HL-60 (cell line): ENCODE measurements around the gene C6orf132.

Experiments used
- GABPA ChIP-seq: IDR thresholded peaks from 2 replicates; pipeline ENCODE4 v1.6.1; 2012; ENCODE audit warnings: low read depth
- POLR2AphosphoS5 ChIP-seq: IDR thresholded peaks from 2 replicates; pipeline ENCODE4 v1.6.1; 2012; ENCODE audit warnings: low read depth
- SPI1 ChIP-seq: IDR thresholded peaks from 2 replicates; pipeline ENCODE4 v1.6.1; 2012; ENCODE audit warnings: low read depth, mild to moderate bottlenecking, borderline replicate concordance
- TF ChIP-seq, protein P1 (sequence below): IDR thresholded peaks from one replicate; pipeline ENCODE4 v1.5.1; 2011; ENCODE audit warnings: low read length, control low read depth, inconsistent platforms; ENCODE audit not compliant: insufficient read depth
- TF ChIP-seq, protein P2 (sequence below): IDR thresholded peaks from 2 replicates; pipeline ENCODE4 v1.6.1; 2012; ENCODE audit warnings: low read depth; ENCODE audit not compliant: insufficient replicate concordance

DNA sequence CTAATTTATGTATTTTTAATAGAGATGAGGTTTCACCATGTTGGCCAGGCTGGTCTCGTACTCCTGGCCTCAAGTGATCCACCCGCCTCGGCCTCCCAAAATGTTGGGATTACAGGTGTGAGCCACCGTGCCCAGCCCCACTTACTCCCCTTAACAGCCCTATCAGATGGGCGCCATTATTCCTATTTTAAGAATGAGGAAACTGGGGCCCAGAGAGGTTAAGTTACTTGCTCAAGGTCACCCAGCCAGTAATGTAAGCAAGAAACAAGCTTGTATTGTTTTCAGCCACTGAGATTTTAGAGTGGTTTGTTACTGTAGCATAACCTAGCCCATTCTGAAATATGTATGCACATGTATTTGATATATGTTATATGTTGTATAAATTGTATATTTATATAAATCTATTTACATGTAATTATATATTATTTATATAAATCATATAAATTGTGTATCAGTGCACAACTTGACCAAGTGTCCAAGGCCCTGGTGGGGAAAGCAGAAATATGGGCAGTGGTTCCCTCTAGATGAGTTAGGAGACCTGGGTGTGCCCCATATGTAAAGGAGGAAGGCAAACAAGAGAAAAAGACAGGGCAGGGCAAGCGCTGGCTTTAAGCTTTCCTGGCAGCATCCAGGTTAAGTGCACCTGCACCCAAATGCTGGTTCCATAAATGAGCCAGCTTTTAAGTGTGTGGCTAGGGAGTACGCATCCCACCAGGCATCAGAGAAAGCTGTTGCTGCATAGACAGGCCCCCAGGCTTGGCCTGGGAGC lies 29.6 kb upstream of the C6orf132 start:
- TF ChIP-seq GABPA (no peak), POLR2AphosphoS5 (no peak), SPI1 (no peak)
- TF ChIP-seq, protein P1, sequence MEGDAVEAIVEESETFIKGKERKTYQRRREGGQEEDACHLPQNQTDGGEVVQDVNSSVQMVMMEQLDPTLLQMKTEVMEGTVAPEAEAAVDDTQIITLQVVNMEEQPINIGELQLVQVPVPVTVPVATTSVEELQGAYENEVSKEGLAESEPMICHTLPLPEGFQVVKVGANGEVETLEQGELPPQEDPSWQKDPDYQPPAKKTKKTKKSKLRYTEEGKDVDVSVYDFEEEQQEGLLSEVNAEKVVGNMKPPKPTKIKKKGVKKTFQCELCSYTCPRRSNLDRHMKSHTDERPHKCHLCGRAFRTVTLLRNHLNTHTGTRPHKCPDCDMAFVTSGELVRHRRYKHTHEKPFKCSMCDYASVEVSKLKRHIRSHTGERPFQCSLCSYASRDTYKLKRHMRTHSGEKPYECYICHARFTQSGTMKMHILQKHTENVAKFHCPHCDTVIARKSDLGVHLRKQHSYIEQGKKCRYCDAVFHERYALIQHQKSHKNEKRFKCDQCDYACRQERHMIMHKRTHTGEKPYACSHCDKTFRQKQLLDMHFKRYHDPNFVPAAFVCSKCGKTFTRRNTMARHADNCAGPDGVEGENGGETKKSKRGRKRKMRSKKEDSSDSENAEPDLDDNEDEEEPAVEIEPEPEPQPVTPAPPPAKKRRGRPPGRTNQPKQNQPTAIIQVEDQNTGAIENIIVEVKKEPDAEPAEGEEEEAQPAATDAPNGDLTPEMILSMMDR, result no peak
- TF ChIP-seq, protein P2, sequence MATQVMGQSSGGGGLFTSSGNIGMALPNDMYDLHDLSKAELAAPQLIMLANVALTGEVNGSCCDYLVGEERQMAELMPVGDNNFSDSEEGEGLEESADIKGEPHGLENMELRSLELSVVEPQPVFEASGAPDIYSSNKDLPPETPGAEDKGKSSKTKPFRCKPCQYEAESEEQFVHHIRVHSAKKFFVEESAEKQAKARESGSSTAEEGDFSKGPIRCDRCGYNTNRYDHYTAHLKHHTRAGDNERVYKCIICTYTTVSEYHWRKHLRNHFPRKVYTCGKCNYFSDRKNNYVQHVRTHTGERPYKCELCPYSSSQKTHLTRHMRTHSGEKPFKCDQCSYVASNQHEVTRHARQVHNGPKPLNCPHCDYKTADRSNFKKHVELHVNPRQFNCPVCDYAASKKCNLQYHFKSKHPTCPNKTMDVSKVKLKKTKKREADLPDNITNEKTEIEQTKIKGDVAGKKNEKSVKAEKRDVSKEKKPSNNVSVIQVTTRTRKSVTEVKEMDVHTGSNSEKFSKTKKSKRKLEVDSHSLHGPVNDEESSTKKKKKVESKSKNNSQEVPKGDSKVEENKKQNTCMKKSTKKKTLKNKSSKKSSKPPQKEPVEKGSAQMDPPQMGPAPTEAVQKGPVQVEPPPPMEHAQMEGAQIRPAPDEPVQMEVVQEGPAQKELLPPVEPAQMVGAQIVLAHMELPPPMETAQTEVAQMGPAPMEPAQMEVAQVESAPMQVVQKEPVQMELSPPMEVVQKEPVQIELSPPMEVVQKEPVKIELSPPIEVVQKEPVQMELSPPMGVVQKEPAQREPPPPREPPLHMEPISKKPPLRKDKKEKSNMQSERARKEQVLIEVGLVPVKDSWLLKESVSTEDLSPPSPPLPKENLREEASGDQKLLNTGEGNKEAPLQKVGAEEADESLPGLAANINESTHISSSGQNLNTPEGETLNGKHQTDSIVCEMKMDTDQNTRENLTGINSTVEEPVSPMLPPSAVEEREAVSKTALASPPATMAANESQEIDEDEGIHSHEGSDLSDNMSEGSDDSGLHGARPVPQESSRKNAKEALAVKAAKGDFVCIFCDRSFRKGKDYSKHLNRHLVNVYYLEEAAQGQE, result no peak
